Kidney (tissue), 14 donors: ENCODE results near the gene CMTM5. TPM values are rescaled to one million over a fixed set of nuclear protein-coding genes. Genes with fewer than 3 reads are reported as not detected.
"Not testable (repeated sequence)": the region's sequence is repeated elsewhere in the genome, so short reads cannot be mapped to it uniquely, and the experiment has no call there.

Experiments
- DNase-seq, 5 donors: peaks; one replicate each; pipeline ENCODE4 v3.0.0-alpha.2; 2013 to 2020
- FAIRE-seq: peaks from 2 replicates; lab custom pipeline; 2012; peaks lifted over from hg19 to GRCh38; lab: Jason Lieb, UNC
- H3K27ac ChIP-seq, 2 donors: one replicate each; pipeline ENCODE4 v1.7.0; 2013; ENCODE audit warnings: low read depth in 2 of 2, low read length in 2 of 2, inconsistent platforms in 1 of 2
- H3K27me3 ChIP-seq: one replicate; pipeline ENCODE4 v1.7.1; 2013; ENCODE audit warnings: low read length, inconsistent platforms; ENCODE audit not compliant: control insufficient read depth, insufficient read depth
- H3K36me3 ChIP-seq, 3 donors: one replicate each; pipeline versions ENCODE4 v1.7.0 to v1.7.1; 2013; ENCODE audit warnings: low read length in 3 of 3, control low read depth in 1 of 3, inconsistent platforms in 1 of 3; ENCODE audit not compliant: insufficient read depth in 3 of 3, control insufficient read depth in 2 of 3
- H3K4me1 ChIP-seq, 3 donors: one replicate each; pipeline versions ENCODE4 v1.7.0 to v1.7.1; 2013; ENCODE audit warnings: low read length in 3 of 3, inconsistent platforms in 1 of 3, low read depth in 1 of 3; ENCODE audit not compliant: control insufficient read depth in 2 of 3, insufficient read depth in 2 of 3
- H3K4me3 ChIP-seq, 3 donors: one replicate each; pipeline versions ENCODE4 v1.7.0 to v1.8.1; 2013; ENCODE audit warnings: low read length in 3 of 3, control low read depth in 1 of 3, inconsistent platforms in 1 of 3
- H3K9ac ChIP-seq, 3 donors: one replicate each; pipeline versions ENCODE4 v1.7.0 to v1.7.1; 2013; ENCODE audit warnings: low read length in 3 of 3, control low read depth in 1 of 3, inconsistent platforms in 1 of 3
- H3K9me3 ChIP-seq, 3 donors: one replicate each; pipeline versions ENCODE4 v1.7.0 to v1.7.1; 2013; ENCODE audit warnings: low read length in 3 of 3, control low read depth in 1 of 3, inconsistent platforms in 1 of 3; ENCODE audit not compliant: control insufficient read depth in 2 of 3, insufficient read depth in 1 of 3
- CTCF ChIP-seq: IDR thresholded peaks from 3 replicates; pipeline ENCODE4 v1.5.1; 2012; ENCODE audit warnings: mild to moderate bottlenecking, moderate library complexity, borderline replicate concordance; ENCODE audit not compliant: insufficient read depth; ENCODE audit errors: extremely low read depth
- intact Hi-C: fragments of 100-400 bp; cut with DNase I; formaldehyde crosslinking; loops from one replicate; pipeline ENCODE4 v1.11.1; 2022
- polyA plus RNA-seq: library from polyadenylated mRNA; stranded (reverse); fragments of 350-450 nt; fragmentation: Illumina TruSeq; extraction: RNeasy Lipid Tissue Mini Kit (QIAGEN cat#74804); gene quantifications from one replicate; pipeline ENCODE4 v1.2.3, GENCODE V29; 2014; ENCODE audit warnings: low read depth, low replicate concordance; ENCODE audit not compliant: insufficient read depth
- total RNA-seq: library from RNA; stranded (reverse); fragmentation: NEBNext Ultra II Directional; extraction: Animal tissue kit (Norgen Biotek cat#: 25700); gene quantifications from one replicate; pipeline ENCODE4 v1.2.1, GENCODE V29; 2021
- donor health status: control.
- donor health status: control.
- donor health status: control.
- donor health status: control.
- donor health status: control.
- donor health status: DM: yes; HTN: yes; CAD: no.
- donor health status: Normal renal cell carcinoma (clear cell type).

The CMTM5 gene
- total and polyA plus RNA-seq, 2 donors from 2014 or later, result 0.54 to 1.1 TPM

- intact Hi-C loops, result no loop called here
- no peaks in the 10 kb centered on the region for H3K9me3 ChIP-seq
- no peaks in the 10 kb centered on the region for H3K36me3 ChIP-seq
- H3K27ac ChIP-seq, result no peak overlapping the region
- H3K27me3 ChIP-seq, result no peaks in the 10 kb centered on the region
- TF ChIP-seq CTCF, result no peak
- no peak overlapping the region for H3K4me3 ChIP-seq
- H3K4me1 ChIP-seq, result no peaks in the 10 kb centered on the region
- DNase-seq (no peak), FAIRE-seq (no peak)
- no peak overlapping the region for H3K9ac ChIP-seq
Measured at GRCh38 chr14:23415821-23416778, 39.3 kb downstream of the CMTM5 start.

GRCh38 chr14:23416801-23417200, 40.0 kb downstream of the CMTM5 start:
- intact Hi-C loops, result no loop called here
- H3K27ac ChIP-seq, result no peak overlapping the region
- no peaks in the 10 kb centered on the region for H3K27me3 ChIP-seq
- no peaks in the 10 kb centered on the region for H3K9me3 ChIP-seq
- DNase-seq (no peak), FAIRE-seq (no peak)
- H3K4me1 ChIP-seq, result no peaks in the 10 kb centered on the region
- H3K4me3 ChIP-seq, result no peak overlapping the region
- TF ChIP-seq CTCF, result no peak
- no peak overlapping the region for H3K9ac ChIP-seq
- no peaks in the 10 kb centered on the region for H3K36me3 ChIP-seq

- FAIRE-seq, H3K4me1 ChIP-seq, H3K27ac ChIP-seq, H3K27me3 ChIP-seq, H3K9ac ChIP-seq, H3K4me3 ChIP-seq, H3K36me3 ChIP-seq, H3K9me3 ChIP-seq, DNase-seq, intact Hi-C loops: not testable (repeated sequence)
Measured at GRCh38 chr14:23417269-23417668, 40.4 kb downstream of the CMTM5 start.

DNA sequence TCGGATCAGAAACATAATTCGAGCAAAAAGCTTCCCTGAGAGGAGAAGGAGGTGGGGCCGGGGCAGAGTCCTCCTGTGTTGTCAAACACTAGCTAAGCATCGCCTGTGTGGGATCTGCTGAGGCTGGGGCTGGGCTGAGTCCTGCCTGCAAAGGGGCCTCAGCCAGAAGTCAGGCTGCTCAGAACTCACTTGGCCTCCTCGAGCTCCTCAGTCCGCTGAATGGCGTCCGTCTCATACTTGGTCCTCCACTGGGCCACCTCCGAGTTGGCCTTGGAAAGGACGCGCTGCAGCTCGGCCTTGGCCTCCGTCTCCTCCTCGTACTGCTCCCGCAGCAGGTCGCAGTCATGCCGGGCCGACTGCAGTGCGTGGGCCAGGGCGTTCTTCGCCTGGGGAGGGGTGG, 41.2 kb downstream of the CMTM5 start:
- no peaks in the 10 kb centered on the region for H3K9me3 ChIP-seq
- no peak for DNase-seq
- H3K4me1 ChIP-seq, result no peaks in the 10 kb centered on the region
- no peak for FAIRE-seq
- H3K4me3 ChIP-seq, result no peak overlapping the region
- intact Hi-C loops, result no loop called here
- H3K36me3 ChIP-seq, result no peaks in the 10 kb centered on the region
- no peaks in the 10 kb centered on the region for H3K27me3 ChIP-seq
- no peak for TF ChIP-seq CTCF
- no peak overlapping the region for H3K27ac ChIP-seq
- no peak overlapping the region for H3K9ac ChIP-seq

- H3K9me3 ChIP-seq, H3K4me3 ChIP-seq, DNase-seq, FAIRE-seq, intact Hi-C loops, H3K4me1 ChIP-seq, H3K27me3 ChIP-seq, H3K36me3 ChIP-seq, H3K9ac ChIP-seq, H3K27ac ChIP-seq: not testable (repeated sequence)
Measured at GRCh38 chr14:23419646-23420045, 42.8 kb downstream of the CMTM5 start.
